Chondrocyte (in vitro differentiated cells): ENCODE measurements around the gene PLB1. TPM values are rescaled to one million over a fixed set of nuclear protein-coding genes. Genes with fewer than 3 reads are reported as not detected.

Experiments used
- DNase-seq: peaks from one replicate; pipeline ENCODE4 v3.0.0; 2021; ENCODE audit warnings: mixed read lengths, low spot score
- H3K27ac Mint-ChIP-seq: one replicate; pipeline ENCODE4 v1.8.0; 2021; ENCODE audit warnings: mild to moderate bottlenecking, moderate library complexity, mixed read lengths; ENCODE audit not compliant: unreplicated experiment
- H3K27me3 Mint-ChIP-seq: 2 replicates; pipeline ENCODE4 v1.8.0; 2021; ENCODE audit warnings: low read depth, mixed read lengths
- H3K36me3 Mint-ChIP-seq: 2 replicates; pipeline ENCODE4 v1.8.0; 2021; ENCODE audit warnings: low read depth, mixed read lengths
- H3K4me1 Mint-ChIP-seq: 2 replicates; pipeline ENCODE4 v1.8.0; 2021; ENCODE audit warnings: low read depth, mild to moderate bottlenecking, mixed read lengths
- H3K4me3 Mint-ChIP-seq: one replicate; pipeline ENCODE4 v1.8.0; 2021; ENCODE audit warnings: mild to moderate bottlenecking, moderate library complexity, mixed read lengths; ENCODE audit not compliant: unreplicated experiment
- H3K9me3 Mint-ChIP-seq: 2 replicates; pipeline ENCODE4 v1.8.0; 2021; ENCODE audit warnings: low read depth, mixed read lengths
- total RNA-seq: library from RNA; stranded (reverse); gene quantifications from 3 replicates; pipeline ENCODE4 v1.2.1, GENCODE V29; 2021
- TF ChIP-seq, protein P1 (sequence below): fragments of 200-600 bp; sonication (generic); IDR thresholded peaks from 2 replicates; pipeline ENCODE4 v1.5.0; 2021; ENCODE audit warnings: antibody characterized with exemption, mild to moderate bottlenecking, moderate library complexity

Gene PLB1
- total RNA-seq, 1 donor from 2014 or later = 4.4 TPM

DNA sequence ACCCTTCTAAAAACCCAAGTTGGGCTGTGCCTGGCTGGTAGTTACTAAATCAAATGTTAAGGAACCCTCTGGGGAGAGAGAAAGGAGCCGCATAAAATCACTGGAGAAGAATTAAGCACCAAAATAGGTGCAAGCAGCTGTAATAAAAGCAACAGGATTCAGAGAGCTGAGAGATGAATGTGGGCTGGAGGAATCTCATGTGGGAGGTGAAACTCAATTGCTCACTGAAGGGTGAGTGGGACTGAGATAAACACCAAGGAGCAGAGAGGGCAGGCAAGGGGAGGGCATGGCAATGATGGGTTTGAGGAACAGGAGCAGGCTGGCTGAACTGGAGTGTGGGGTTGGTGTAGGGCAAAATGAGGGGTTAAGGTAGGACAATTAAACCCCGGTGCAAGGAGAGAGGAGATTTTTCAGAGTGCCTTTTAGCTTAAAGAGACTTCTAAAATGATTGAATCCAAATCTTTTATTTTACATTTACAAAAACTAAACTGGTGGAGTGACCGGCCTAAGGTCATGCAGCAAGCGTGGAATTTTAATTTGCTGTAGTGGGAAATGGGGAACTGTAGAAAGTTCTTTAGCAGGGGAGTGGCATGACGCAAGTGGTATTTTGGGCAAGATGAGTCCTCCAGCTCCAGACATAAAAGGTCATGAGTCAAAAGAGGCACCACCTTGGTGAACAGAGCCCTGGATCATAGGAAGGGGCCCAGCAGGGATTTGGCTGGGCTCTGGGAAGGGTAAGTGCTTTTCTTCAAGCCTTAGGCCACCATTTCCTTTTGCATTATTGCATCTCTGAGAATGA lies 10.5 kb downstream of the PLB1 start:
- H3K36me3 Mint-ChIP-seq = peaks cover 2% of the 10 kb centered on the region
- no peak overlapping the region for H3K27ac Mint-ChIP-seq
- no peak overlapping the region for H3K4me3 Mint-ChIP-seq
- no peak for DNase-seq
- H3K4me1 Mint-ChIP-seq = peaks cover 9% of the 10 kb centered on the region
- H3K9me3 Mint-ChIP-seq = peaks cover under 1% of the 10 kb centered on the region
- peaks cover 4% of the 10 kb centered on the region for H3K27me3 Mint-ChIP-seq
- TF ChIP-seq, protein P1, sequence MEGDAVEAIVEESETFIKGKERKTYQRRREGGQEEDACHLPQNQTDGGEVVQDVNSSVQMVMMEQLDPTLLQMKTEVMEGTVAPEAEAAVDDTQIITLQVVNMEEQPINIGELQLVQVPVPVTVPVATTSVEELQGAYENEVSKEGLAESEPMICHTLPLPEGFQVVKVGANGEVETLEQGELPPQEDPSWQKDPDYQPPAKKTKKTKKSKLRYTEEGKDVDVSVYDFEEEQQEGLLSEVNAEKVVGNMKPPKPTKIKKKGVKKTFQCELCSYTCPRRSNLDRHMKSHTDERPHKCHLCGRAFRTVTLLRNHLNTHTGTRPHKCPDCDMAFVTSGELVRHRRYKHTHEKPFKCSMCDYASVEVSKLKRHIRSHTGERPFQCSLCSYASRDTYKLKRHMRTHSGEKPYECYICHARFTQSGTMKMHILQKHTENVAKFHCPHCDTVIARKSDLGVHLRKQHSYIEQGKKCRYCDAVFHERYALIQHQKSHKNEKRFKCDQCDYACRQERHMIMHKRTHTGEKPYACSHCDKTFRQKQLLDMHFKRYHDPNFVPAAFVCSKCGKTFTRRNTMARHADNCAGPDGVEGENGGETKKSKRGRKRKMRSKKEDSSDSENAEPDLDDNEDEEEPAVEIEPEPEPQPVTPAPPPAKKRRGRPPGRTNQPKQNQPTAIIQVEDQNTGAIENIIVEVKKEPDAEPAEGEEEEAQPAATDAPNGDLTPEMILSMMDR = no peak

DNA sequence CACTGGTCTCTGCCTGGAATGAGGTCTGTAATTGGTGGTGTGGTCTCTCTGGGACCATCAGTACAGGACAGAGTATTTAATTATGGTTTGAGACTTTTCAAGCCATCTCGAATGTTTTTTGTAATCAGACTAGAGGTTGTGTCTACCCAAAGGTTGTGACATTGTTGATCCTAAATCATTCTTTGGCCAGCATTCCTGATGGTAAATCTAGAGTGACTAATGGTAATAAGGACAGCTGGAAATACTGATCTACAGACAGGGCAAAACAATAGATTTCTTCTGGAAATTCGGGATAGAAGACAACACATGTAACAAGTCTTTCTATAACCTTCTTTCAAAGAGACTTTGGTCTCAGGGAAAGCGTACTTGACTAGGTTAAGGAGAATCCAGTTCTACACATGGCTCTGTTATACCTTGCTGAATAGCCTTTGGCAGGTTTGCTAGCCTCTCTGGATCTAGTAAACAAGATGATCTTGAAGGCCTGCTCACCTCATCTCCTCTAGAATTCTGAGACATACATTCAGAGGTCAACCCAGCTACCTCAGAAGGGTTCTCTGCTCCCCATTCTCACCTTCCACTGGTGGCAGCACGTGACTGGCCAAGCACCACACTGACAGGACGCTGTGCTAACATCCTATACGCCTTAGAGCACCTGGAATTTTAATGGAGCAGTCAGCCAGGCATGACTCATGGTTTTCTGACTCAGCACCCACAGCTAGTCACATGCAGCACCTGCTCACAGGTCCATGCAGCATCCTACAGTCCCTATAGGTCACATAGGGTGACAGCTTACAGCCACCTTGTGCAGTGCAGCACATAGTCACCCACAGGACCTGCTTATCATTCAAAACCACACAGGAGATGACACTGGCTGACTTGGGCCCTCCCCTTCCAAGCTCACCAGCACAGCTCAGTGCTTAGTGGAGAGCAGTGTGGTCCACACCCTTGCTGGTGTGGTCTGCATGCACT lies 12.2 kb downstream of the PLB1 start:
- Mint-ChIP-seq H3K27me3 (peaks cover 4% of the 10 kb centered on the region), H3K4me1 (peaks cover 12% of the 10 kb centered on the region), H3K27ac (no peak overlapping the region), H3K36me3 (peaks cover 10% of the 10 kb centered on the region), H3K4me3 (no peak overlapping the region), H3K9me3 (peaks cover 16% of the 10 kb centered on the region)
- no peak for DNase-seq
- TF ChIP-seq, protein P1 = no peak

DNA sequence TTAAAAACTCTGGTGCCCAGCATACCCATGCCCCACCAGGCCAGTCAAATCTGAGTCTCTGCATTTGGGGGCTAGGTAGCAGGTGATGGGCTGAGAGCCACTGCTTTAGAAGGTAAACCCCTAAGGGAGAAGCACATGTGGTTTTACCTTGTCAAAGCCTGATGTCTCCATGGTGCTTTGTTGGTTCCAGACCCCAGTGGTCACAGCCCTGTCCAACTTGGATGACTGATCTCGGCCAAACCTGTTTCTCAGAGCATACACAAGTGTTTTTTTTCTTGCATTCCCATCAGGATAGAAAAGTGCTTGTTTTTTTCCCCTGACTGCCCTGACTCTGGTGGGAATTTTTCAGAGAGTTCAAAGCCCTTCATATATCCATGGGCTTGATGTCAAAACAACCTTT lies 13.5 kb downstream of the PLB1 start:
- Mint-ChIP-seq H3K4me3 (no peak overlapping the region), H3K9me3 (peaks cover 19% of the 10 kb centered on the region), H3K4me1 (peaks cover 12% of the 10 kb centered on the region), H3K27ac (no peak overlapping the region), H3K27me3 (peaks cover 4% of the 10 kb centered on the region), H3K36me3 (peaks cover 10% of the 10 kb centered on the region)
- TF ChIP-seq, protein P1 = no peak
- no peak for DNase-seq

DNA sequence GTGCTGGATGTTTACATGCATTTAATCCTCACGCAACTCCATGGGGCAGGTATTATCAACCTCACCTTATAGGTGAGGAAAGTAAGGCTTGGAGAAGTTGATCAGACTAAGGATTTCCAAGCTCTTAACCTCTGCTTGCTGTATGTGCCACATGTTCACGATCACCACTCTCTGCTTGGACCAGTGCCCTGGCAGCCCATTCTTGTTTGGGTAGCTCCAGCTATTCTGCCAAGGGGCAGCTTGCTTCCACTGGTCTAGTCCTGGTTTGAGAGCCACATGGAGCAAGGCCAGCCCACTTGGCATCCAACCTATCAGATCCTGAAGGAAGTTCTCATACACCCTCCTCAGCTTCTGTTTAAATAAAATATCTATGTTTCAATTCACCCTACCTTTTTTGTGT lies 14.3 kb downstream of the PLB1 start:
- Mint-ChIP-seq H3K4me3 (no peak overlapping the region), H3K27me3 (peaks cover 2% of the 10 kb centered on the region), H3K9me3 (peaks cover 19% of the 10 kb centered on the region), H3K4me1 (peaks cover 12% of the 10 kb centered on the region), H3K27ac (no peak overlapping the region), H3K36me3 (peaks cover 10% of the 10 kb centered on the region)
- TF ChIP-seq, protein P1 = no peak
- DNase-seq = no peak
